Mesodermal cell (in vitro differentiated cells): ENCODE measurements around the gene ZBTB16.

Source experiments
- H3K27ac ChIP-seq: 2 replicates; pipeline ENCODE4 v1.7.0; 2013; ENCODE audit warnings: mild to moderate bottlenecking, low read depth, low read length, moderate library complexity; ENCODE audit not compliant: severe bottlenecking
- H3K36me3 ChIP-seq: 2 replicates; pipeline ENCODE4 v1.7.1; 2013; ENCODE audit warnings: mild to moderate bottlenecking, low read length, moderate library complexity; ENCODE audit not compliant: control insufficient read depth, insufficient read depth
- H3K4me1 ChIP-seq: one replicate; pipeline ENCODE4 v1.7.1; 2013; ENCODE audit warnings: mild to moderate bottlenecking, low read length; ENCODE audit not compliant: insufficient read depth, control insufficient read depth, poor library complexity, severe bottlenecking
- H3K4me3 ChIP-seq: 2 replicates; pipeline ENCODE4 v1.7.0; 2013; ENCODE audit warnings: low read length, control low read depth, mild to moderate bottlenecking; ENCODE audit not compliant: insufficient read depth, poor library complexity, severe bottlenecking; ENCODE audit errors: extremely low read depth
- H3K9me3 ChIP-seq: 2 replicates; pipeline ENCODE4 v1.7.1; 2013; ENCODE audit warnings: mild to moderate bottlenecking, low read length, moderate library complexity; ENCODE audit not compliant: control insufficient read depth
- WGBS, 2 experiments: methylation state at CpG; one replicate each; pipeline ENCODE4 v1.1.5; 2013; ENCODE audit warnings: missing lambda C conversion rate in 2 of 2; ENCODE audit not compliant: insufficient coverage in 2 of 2; 5-methylcytosine and 5-hydroxymethylcytosine counted together

ZBTB16 gene

GRCh38 chr11:114284914-114285313 lies 225.4 kb downstream of the ZBTB16 start:
- 89 to 94% methylated on average over 5 to 7 of the region's 7 CpGs for WGBS, 2 experiments
- Histone ChIP-seq H3K4me3 (no peak overlapping the region), H3K36me3 (no peaks in the 10 kb centered on the region), H3K9me3 (no peaks in the 10 kb centered on the region), H3K27ac (no peak overlapping the region), H3K4me1 (peaks cover 53% of the 10 kb centered on the region)

- H3K36me3 ChIP-seq: no peaks in the 10 kb centered on the region
- H3K27ac ChIP-seq: peak overlapping the region; percentile 17
- peaks cover 53% of the 10 kb centered on the region for H3K4me1 ChIP-seq
- 71 to 74% methylated on average over 1 to 3 of the region's 3 CpGs for WGBS, 2 experiments
- no peaks in the 10 kb centered on the region for H3K9me3 ChIP-seq
- H3K4me3 ChIP-seq: no peak overlapping the region
These were observed 226.1 kb downstream of the ZBTB16 start for GRCh38 chr11:114285599-114285998.

- peaks cover 54% of the 10 kb centered on the region for H3K4me1 ChIP-seq
- H3K9me3 ChIP-seq: no peaks in the 10 kb centered on the region
- H3K36me3 ChIP-seq: no peaks in the 10 kb centered on the region
- no CpG with 5 or more reads among the region's 3 CpGs for WGBS, 2 experiments
- H3K27ac ChIP-seq: no peak overlapping the region
- no peak overlapping the region for H3K4me3 ChIP-seq
These were observed 226.7 kb downstream of the ZBTB16 start for GRCh38 chr11:114286229-114286628.

- WGBS, 2 experiments: no CpG with 5 or more reads among the region's 2 CpGs
These were observed 227.6 kb downstream of the ZBTB16 start for GRCh38 chr11:114287154-114287553.

GRCh38 chr11:114288136-114288535 lies 228.6 kb downstream of the ZBTB16 start:
- no peaks in the 10 kb centered on the region for H3K9me3 ChIP-seq
- WGBS, 2 experiments: 79 to 100% methylated on average over 1 of the region's 2 CpGs
- H3K27ac ChIP-seq: no peak overlapping the region
- peaks cover 54% of the 10 kb centered on the region for H3K4me1 ChIP-seq
- no peak overlapping the region for H3K4me3 ChIP-seq
- no peaks in the 10 kb centered on the region for H3K36me3 ChIP-seq

More at GRCh38 chr11:114287154-114287553, 227.6 kb downstream of the ZBTB16 start:
- Histone ChIP-seq H3K4me3 (no peak overlapping the region), H3K36me3 (no peaks in the 10 kb centered on the region), H3K9me3 (no peaks in the 10 kb centered on the region), H3K27ac (no peak overlapping the region), H3K4me1 (peaks cover 55% of the 10 kb centered on the region)

- H3K27ac ChIP-seq: no peak overlapping the region
- peaks cover 57% of the 10 kb centered on the region for H3K4me1 ChIP-seq
- no peak overlapping the region for H3K4me3 ChIP-seq
- no peaks in the 10 kb centered on the region for H3K9me3 ChIP-seq
- H3K36me3 ChIP-seq: no peaks in the 10 kb centered on the region
- WGBS, 2 experiments: 92% methylated on average over 1 to 2 of the region's 5 CpGs
These were observed 230.3 kb downstream of the ZBTB16 start for GRCh38 chr11:114289779-114290178.

- 78% methylated on average over 2 of the region's 2 CpGs; no CpG with 5 or more reads in 1 of the 2 experiments for WGBS, 2 experiments
- Histone ChIP-seq H3K4me1 (peaks cover 51% of the 10 kb centered on the region), H3K9me3 (no peaks in the 10 kb centered on the region), H3K27ac (peak overlapping the region; percentile 86), H3K4me3 (no peak overlapping the region), H3K36me3 (no peaks in the 10 kb centered on the region)
These were observed 231.2 kb downstream of the ZBTB16 start for GRCh38 chr11:114290503-114291235.

GRCh38 chr11:114291381-114291780 lies 231.9 kb downstream of the ZBTB16 start:
- Histone ChIP-seq H3K27ac (peak overlapping the region; percentile 86), H3K9me3 (no peaks in the 10 kb centered on the region)

GRCh38 chr11:114291842-114292680 lies 232.6 kb downstream of the ZBTB16 start:
- WGBS, 2 experiments: 62 to 100% methylated on average over 1 to 4 of the region's 4 CpGs
- no peaks in the 10 kb centered on the region for H3K9me3 ChIP-seq
- no peaks in the 10 kb centered on the region for H3K36me3 ChIP-seq
- H3K27ac ChIP-seq: peak overlapping the region; percentile 86
- no peak overlapping the region for H3K4me3 ChIP-seq
- H3K4me1 ChIP-seq: peaks cover 51% of the 10 kb centered on the region

More at GRCh38 chr11:114291381-114291780, 231.9 kb downstream of the ZBTB16 start:
- Histone ChIP-seq H3K4me1 (peaks cover 51% of the 10 kb centered on the region), H3K4me3 (no peak overlapping the region), H3K36me3 (no peaks in the 10 kb centered on the region)
- WGBS, 2 experiments: 80 to 87% methylated on average over 5 of the region's 5 CpGs

GRCh38 chr11:114293201-114293711 lies 233.7 kb downstream of the ZBTB16 start:
- no peak overlapping the region for H3K4me3 ChIP-seq
- peaks cover 51% of the 10 kb centered on the region for H3K4me1 ChIP-seq
- H3K9me3 ChIP-seq: no peaks in the 10 kb centered on the region
- H3K36me3 ChIP-seq: peaks cover 1% of the 10 kb centered on the region
- H3K27ac ChIP-seq: peak overlapping the region; percentile 86
- no CpG with 5 or more reads among the region's 1 CpG for WGBS, 2 experiments
